ENCODE data around the gene NTHL1. TPM values are rescaled to one million over a fixed set of nuclear protein-coding genes. Genes with fewer than 3 reads are reported as not detected.

NTHL1 gene
- total and polyA plus RNA-seq, 9 of the 15 experiments (the other 6 are each of a cell fraction or from before 2014, with no cell fraction given), result 1.1 to 58.8 (median 17.6) TPM

GRCh38 chr16:2044541-2044940 lies 3.1 kb downstream of the NTHL1 start (continued):
- TF ChIP-seq ZNF407 (IDR thresholded peaks at IDR 0.05; ENCODE audit: low read depth), result no peak
- no peak for TF ChIP-seq BMI1 (IDR thresholded peaks at IDR 0.05; ENCODE audit: low read length)
- no peak for TF ChIP-seq FOXM1 (IDR thresholded peaks at IDR 0.05; ENCODE audit: low read depth)
- TF ChIP-seq FOXM1 (CRISPR knock-in tag; IDR thresholded peaks at IDR 0.05; ENCODE audit: low read depth), result no peak
- no peak for TF ChIP-seq ID3 (CRISPR knock-in tag; IDR thresholded peaks at IDR 0.05)
- TF ChIP-seq ID3 (tag; IDR thresholded peaks at IDR 0.05), result no peak
- TF ChIP-seq GTF2F1 (IDR thresholded peaks at IDR 0.05; ENCODE audit: low read depth, low read length), result no peak
- no peak for TF ChIP-seq NCOR1 (IDR thresholded peaks at IDR 0.05)
- no peak for TF ChIP-seq CGGBP1 (CRISPR knock-in tag; IDR thresholded peaks at IDR 0.05)
- TF ChIP-seq HMGXB4 (CRISPR knock-in tag; IDR thresholded peaks at IDR 0.05), result no peak

Measured in K562 (cell line).